Glomerular visceral epithelial cell (primary cell): ENCODE data around the gene NAIP.
"Not testable (repeated sequence)": the region's sequence is repeated elsewhere in the genome, so short reads cannot be mapped to it uniquely, and the experiment has no call there.

ENCODE experiments used
- DNase-seq: peaks from one replicate; pipeline ENCODE4 v3.0.0-alpha.2; 2016; ENCODE audit errors: extremely low spot score

Gene NAIP, protein sequence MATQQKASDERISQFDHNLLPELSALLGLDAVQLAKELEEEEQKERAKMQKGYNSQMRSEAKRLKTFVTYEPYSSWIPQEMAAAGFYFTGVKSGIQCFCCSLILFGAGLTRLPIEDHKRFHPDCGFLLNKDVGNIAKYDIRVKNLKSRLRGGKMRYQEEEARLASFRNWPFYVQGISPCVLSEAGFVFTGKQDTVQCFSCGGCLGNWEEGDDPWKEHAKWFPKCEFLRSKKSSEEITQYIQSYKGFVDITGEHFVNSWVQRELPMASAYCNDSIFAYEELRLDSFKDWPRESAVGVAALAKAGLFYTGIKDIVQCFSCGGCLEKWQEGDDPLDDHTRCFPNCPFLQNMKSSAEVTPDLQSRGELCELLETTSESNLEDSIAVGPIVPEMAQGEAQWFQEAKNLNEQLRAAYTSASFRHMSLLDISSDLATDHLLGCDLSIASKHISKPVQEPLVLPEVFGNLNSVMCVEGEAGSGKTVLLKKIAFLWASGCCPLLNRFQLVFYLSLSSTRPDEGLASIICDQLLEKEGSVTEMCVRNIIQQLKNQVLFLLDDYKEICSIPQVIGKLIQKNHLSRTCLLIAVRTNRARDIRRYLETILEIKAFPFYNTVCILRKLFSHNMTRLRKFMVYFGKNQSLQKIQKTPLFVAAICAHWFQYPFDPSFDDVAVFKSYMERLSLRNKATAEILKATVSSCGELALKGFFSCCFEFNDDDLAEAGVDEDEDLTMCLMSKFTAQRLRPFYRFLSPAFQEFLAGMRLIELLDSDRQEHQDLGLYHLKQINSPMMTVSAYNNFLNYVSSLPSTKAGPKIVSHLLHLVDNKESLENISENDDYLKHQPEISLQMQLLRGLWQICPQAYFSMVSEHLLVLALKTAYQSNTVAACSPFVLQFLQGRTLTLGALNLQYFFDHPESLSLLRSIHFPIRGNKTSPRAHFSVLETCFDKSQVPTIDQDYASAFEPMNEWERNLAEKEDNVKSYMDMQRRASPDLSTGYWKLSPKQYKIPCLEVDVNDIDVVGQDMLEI (N-terminal part only)

DNA sequence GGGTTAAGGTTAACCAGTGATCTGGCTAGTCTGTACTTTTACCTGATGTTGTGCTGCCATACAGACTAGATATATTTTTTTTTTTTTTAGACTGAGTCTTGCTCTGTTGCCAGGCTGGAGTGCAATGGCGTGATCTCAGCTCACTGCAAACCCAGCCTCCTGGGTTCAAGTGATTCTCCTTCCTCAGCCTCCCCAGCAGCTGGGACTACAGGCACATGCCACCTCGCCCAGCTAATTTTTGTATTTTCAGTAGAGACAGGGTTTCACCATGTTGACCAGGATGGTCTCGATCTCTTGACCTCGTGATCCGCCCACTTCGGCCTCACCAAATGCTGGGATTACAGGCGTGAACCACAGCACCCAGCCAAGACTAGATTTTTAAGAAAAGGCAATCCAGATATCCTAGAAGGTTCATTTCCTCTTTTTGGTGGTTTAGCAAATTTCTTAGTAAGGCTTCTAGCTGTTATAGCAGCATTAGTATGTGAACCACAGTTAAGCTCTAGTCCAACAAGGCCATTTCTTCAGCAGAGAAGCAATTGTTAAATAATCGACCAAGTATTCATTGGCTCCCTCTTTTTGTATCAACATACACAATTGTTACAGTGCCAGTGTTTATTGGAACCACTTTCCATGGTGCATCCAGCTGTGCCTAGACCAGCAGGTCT, at the start of gene NAIP:
NAIP (minus strand) TSS at position 51 of the 665 bp plus-strand sequence. CDS start 12,424 bp downstream, outside the sequence.
- not testable (repeated sequence) for DNase-seq

DNA sequence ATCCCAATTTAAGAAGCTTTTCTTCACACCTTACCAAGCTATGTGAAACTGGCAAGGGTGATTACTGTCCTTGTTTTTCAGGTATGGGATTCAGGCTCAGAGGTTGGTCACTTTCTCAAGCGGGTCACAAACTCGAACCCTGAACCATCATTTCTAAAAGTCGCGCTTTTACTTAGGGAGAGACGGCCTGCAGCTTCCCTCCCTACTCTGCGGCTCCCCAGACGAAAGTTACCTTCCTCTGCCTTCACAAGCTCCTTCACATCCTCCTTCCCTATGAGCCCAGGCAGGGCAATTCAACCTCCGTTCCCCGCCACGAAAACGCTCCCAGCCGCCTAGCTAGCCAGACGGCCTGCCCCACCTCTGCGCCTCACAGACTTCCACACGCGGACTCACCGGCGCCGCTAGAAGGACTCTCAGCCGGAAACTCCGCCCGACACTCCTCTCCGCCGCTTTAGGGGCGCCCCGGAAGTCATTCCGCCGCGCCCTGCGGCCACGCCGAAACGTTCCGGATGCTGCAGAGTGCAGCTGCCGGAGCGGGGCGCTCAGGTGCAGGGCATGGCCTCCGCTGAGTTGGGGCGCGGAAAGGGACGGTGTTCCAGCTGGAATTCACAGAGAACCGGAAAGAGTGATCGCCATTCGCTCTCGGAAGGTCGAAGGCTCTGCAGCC, 42.3 kb upstream of the NAIP start, which contains the start of gene GTF2H2:
GTF2H2 (minus strand) TSS at position 415 of the 667 bp plus-strand sequence. CDS start 4,913 bp downstream, outside the sequence.
- DNase-seq, result not testable (repeated sequence)

DNA sequence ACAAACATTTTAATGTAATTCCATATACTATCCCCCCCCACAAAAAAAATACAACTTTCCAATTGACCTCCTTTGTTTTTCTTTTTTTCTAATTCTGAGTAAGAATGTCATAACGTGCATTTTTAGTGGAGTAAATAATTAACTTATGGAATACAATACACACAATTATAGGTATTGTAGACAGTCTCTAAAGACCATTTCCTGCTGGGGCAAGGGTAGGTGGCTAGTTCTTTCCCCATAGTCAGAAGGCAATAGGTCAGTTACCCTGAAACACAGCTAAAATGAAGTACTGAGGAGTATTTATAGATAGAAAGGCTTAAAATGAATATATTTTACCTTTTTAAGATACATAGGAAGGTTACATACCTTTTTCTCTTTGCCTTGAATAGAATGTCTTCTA, 36.2 kb upstream of the NAIP start:
- not testable (repeated sequence) for DNase-seq

DNA sequence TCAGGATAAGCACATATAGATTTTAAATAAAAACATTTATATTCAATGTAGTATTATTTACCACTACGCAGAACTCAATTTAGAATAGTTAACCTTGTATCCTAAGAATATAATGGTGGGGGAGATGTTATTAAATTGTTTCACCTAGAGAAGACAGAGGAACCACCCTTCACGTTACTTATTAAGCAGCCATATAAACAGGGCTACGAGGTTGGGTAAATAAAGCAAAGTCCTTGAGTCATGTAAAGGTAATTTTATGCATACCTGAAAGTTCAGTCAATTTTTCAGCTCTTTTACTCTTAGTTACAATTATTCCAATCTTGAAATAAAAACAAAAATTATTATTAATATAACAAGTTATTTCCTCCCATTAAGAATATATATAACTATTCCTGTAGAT, 34.3 kb upstream of the NAIP start:
- not testable (repeated sequence) for DNase-seq

DNA sequence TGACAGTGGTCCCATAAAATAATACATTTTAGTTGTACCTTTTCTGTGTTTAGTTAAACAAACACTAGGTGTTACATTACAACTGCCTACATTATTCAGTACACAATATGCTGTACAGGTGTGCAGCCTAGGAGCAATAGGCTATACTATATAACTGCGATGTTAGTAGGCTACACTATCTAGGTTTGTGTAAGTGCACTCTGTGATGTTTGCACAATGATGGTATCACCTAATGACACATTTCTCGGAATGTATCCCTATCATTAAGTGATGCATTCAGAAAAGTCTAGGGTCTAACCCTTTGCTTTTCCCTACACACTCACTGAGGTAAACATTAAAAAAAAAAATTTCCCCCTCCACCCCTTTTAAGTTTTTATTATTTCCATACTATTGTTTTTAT, 19.7 kb upstream of the NAIP start:
- DNase-seq, result not testable (repeated sequence)

DNA sequence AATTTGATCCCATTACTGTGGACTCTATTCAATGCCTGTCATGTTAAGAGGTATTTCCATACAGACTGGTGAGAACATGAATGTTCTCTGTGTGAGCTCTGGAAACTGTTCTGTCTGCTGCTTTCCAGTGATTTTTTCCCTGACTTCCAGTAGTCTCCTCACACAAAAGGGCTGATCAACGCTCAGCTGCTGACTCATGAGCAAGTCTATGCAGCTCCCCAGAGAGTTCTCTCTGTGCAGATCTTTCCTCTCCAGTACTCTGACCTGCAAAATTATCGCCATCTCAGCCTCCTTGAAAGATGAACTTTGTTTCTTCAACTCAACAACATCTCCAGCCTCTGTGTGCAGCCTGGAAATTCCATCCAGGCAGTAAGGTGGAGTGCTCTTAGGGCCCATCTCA, 19.0 kb upstream of the NAIP start:
- not testable (repeated sequence) for DNase-seq

DNA sequence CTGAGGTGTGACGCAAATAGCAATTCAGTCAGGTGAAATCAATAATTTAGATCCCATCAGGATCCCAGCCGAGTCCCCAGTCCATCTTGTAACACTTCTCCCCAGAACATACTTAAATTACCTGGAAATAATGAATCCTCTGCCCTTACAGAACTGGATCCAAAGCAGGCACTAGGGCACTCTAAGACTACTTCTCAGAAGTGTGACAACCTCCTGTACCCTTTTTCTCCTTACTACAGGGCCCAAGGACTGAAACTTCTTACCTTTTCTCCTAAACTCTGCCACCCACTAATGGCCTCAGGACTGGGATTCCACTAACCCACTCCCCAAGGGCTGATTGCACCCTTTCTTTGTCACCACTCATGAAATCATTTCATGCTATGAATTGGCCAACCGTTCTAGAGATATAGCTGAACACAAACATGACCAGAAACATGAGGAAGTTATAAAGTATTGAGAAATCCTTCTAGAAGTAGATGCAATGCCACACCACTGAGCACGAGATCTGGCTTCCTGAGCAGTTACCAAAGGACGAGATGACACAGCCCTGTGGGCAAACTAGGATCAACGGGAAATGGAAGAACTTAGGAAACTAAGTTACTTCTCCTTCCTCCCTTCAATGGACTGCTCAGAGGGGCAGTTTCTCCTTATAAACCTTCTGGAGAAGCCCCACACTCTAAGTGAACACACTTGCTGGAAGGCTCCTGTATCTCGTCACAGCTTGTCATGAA, 6.1 kb upstream of the NAIP start:
- not testable (repeated sequence) for DNase-seq

DNA sequence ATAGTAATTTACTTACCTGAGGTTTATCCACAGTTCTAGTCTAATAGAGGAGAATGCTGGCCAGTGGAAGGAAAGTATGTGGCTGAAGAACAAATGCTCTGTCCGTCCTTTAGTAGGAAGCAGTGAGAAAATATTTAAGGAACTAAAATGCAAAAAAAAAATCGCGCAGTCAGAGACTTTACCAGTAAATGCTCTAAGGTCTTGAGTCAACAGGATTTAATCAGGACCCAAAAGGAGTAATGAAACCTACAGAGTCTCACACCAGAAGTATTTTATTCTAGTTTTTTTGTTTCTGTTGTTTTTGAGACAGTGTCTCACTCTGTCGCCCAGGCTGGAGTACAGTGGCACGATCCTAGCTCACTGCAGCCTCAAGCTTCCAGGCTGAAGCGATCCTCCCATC, 4.5 kb downstream of the NAIP start:
- not testable (repeated sequence) for DNase-seq

DNA sequence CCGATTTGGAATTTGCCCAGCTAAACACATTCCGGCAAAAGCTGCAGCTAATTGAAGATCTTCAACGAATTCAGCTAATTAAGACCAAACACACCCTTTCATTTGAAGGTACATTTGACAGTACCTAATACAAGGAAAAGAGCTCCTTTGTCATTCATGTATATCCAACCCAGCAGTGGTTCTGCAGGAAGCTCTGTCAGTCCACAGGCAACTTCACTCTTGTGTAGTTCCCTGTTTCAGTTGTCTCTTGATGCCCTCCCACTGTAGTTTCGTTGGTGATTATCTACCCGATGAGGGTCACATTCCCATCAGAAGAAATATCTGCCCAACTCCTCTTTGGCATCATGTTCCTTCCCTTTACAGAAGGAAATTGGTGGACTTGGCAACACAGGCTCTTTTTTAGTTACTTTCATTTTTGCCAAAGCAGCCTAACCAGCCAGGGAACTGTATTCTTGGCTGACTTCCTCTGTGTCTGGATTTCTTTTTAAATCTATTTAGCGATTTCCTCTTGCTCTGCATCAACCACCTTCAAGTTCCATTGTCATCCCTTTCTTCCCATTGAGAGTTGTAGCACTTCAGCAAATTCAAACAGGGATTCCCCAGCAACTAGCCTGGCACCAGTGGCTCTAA, 6.6 kb downstream of the NAIP start:
- not testable (repeated sequence) for DNase-seq

DNA sequence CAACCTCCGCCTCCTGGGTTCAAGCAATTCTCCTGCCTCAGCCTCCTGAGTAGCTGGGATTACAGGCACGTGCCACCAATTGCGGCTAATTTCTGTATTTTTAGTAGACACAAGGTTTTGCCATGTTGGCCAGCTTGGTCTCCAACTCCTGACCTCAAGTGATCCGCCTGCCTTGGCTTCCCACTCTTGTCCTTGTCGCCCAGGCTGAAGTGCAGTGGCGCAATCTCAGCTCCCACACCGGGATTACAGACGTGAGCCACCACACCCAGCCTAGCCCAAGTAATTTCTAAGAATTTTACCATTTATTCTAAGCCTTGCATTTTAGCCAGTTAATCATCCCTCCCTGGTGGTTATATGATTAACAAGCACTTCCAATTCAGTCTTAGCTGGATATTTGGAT, 11.0 kb downstream of the NAIP start:
- DNase-seq, result no peak

DNA sequence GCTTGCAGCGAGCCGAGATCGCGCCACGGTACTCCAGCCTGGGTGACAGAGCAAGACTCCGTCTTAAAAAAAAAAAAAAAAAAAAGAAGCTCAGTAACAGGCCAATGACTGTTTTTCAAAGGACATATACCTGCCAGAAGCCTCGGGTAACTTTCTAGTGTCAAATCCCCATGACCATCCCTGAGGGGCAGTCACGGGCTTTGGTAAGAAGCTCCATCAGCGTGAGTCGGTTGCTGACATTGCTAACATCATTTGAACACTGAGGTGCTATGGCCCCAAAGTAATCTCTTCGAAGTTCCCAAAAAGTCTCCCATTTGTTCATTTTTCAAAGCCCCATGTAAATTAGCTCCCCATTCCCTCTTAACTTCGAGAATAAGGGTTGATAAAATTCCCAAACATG, 11.6 kb downstream of the NAIP start:
- DNase-seq, result no peak

DNA sequence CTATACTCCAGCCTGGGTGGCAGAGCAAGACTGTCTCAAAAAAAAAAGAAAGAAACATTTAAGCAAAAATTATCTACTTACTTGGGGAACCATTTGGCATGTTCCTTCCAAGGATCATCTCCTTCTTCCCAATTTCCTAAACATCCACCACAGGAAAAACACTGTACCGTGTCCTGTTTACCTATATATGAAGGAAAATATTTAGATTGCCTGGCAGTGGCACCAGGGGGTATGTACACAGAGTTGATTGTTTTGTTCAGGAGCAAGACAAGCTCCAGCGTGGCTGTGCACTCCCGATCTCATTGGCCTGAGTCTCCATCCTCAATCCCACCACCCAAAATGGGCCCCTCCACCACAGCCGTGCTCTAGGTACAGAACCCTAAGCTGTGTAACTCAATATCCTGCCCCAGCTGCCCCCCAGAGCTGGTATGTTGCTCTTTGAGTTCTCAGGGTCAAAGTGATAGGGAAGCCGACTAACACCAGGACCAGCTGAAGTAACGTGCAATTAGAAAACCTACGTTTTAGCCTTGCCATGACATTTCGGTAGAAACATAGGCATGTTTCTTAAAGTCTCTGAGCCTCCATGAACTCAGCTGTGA, 13.8 kb downstream of the NAIP start:
- DNase-seq, result no peak

DNA sequence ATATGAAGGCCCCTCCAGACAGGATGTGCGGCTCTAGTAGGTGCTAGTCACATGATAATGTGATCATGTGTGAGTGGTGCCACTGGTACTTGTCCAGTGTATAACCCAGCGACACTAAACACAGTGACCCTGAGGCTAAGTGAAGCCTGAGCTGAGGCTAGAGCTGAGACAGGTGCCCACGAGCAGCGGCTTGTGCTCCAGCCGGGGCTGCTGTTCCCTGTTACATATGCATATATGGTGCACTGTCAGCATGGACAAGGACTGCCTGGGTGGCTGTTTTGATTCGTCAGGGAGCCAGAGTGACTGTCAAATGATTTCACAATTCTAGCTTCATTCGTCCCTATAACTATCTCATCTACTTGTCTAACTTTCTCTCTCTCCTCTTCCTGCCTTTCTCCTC, 18.2 kb downstream of the NAIP start:
- DNase-seq, result not testable (repeated sequence)

DNA sequence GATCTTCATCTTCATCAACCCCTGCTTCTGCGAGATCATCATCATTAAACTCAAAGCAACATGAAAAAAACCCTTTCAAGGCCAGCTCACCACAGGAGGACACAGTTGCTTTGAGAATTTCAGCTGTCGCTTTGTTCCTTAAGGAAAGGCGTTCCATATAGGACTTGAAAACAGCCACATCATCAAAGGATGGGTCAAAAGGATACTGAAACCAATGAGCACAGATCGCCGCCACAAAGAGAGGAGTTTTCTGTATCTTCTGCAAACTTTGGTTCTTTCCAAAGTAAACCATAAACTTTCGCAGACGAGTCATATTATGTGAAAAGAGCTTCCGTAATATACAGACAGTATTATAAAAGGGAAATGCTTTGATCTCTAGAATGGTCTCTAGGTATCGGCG, 40.3 kb downstream of the NAIP start:
- not testable (repeated sequence) for DNase-seq

DNA sequence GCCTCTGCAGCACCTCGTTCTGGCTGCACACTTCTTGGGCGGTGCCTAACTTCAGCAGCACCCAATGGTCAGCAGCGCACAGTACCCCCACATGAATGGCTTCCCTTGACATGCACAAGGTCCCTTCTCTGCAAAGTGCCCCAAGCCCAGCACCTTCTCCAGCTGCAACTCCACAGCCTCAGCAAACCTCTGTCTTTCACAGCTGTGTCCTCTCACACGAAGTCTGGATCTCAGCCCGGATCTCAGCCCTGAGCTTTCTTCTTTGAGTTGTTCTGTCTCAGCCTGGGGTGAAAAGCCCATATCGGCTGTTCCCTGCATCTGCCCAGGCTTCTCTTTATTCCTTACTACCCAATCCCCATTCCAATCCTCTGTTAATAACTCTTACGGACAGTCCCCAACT, 57.9 kb downstream of the NAIP start:
- DNase-seq, result not testable (repeated sequence)

DNA sequence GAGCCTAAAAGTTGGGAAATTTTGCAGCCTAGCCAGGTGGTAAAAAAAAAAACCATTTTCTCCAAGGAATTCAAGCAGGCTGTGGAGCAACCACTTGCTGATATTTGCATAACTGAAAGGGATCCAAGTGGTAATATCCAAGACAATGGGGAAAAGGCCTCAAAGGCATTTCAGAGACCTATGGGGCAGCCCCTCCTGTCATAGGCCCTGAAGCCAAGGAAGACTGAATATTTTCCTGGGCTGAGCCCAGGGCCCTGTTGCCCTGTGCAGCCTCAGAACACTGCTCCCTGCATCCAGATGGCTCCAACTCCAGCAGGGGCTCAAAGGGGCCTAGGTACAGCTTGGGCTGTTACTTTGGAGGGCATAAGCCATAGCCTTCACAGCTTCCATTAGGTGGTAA, 60.6 kb downstream of the NAIP start:
- not testable (repeated sequence) for DNase-seq

DNA sequence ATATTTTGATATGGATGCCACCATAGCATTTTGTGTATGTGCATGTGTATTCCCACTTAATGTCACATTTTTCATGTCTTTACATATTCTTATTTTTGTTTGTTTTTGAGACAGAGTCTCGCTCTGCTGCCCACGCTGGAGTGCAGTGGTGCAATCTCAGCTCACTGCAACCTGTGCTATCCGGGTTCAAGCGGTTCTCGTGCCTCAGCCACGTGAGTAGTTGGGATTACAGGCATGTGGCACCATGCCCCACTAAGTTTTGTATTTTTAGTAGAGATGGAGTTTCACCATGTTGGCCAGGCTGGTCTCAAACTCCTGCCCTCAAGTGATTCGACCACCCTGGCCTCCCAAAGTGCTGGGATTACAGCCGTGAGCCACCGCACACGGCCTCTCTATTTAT, 72.1 kb downstream of the NAIP start:
- DNase-seq, result not testable (repeated sequence)

DNA sequence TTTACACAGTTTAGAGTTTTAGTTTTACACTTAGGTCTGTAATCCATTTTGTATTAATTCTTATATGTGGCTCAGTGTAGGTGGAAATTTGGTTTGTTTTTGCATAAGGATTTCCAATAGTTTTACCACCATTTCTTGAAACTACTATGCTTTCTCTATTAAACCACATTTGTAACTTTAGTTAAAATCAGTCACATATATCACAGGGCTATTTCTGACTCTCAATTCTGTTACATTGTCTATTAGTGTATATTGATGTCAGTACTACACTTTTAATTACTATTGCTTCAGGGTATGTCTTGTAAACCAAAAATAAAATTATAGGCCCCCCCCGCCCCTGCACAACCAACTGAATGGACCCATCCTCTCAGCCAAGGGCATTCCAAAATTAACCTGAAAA, 92.6 kb downstream of the NAIP start:
- DNase-seq, result not testable (repeated sequence)

DNA sequence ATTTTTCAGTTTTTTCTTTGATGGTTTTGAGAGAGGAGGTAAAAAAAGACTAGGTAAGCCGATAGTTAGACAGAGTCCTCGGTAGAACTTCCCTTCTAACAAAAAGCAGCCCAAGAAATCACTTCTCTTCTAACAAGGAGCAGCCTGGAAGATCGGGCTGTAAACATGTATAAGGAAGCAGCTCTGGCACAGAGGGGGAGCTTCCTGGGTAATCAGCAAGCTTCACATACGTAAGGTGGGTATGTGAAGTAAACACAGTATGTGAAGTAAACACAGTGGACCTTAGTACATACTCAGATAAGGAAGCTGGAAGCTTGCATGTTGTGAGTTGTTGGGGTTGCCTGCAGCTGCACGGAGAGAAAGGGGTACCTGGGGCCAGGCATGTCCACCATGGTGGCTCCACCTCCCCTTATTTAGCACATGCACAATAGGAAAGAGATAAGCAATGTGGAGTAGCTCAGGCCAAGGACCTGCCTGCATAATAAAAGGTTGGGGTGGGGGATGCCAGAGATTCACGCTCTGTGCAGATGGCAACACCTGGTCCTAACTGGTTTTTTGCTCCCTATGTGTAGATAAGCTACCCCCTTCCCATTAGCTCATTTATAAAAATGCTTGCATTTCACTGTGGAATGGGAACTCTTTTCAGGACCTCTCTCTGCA, 93.3 kb downstream of the NAIP start:
- DNase-seq, result not testable (repeated sequence)
